Mesothelial cell of epicardium (in vitro differentiated cells): ENCODE measurements around the gene EP400. TPM values are rescaled to one million over a fixed set of nuclear protein-coding genes. Genes with fewer than 3 reads are reported as not detected.

ENCODE experiments used
- DNase-seq, 2 experiments: peaks; one replicate each; pipeline ENCODE4 v3.0.0; 2021; ENCODE audit warnings: low spot score in 2 of 2; ENCODE audit not compliant: unreplicated experiment in 2 of 2
- H3K27ac Mint-ChIP-seq: 2 replicates; pipeline ENCODE4 v1.8.0; 2021; ENCODE audit warnings: mixed read lengths
- H3K27me3 Mint-ChIP-seq: 2 replicates; pipeline ENCODE4 v1.8.0; 2021; ENCODE audit warnings: low read depth, mixed read lengths
- H3K36me3 Mint-ChIP-seq: 2 replicates; pipeline ENCODE4 v1.8.0; 2021; ENCODE audit warnings: mixed read lengths
- H3K4me1 Mint-ChIP-seq: 2 replicates; pipeline ENCODE4 v1.8.0; 2021; ENCODE audit warnings: mixed read lengths
- H3K4me3 Mint-ChIP-seq: 2 replicates; pipeline ENCODE4 v1.8.0; 2021; ENCODE audit warnings: mild to moderate bottlenecking, moderate library complexity, mixed read lengths
- H3K9me3 Mint-ChIP-seq: 2 replicates; pipeline ENCODE4 v1.8.0; 2021; ENCODE audit warnings: mixed read lengths
- total RNA-seq: library from RNA; stranded (reverse); gene quantifications from 3 replicates; pipeline ENCODE4 v1.2.1, GENCODE V29; 2021
- TF ChIP-seq, protein P1 (sequence below): fragments of 200-600 bp; sonication (generic); IDR thresholded peaks from one replicate; pipeline ENCODE4 v1.5.0; 2021; ENCODE audit warnings: antibody characterized with exemption; ENCODE audit not compliant: unreplicated experiment

EP400 gene
- total RNA-seq, 1 donor from 2014 or later, result 77.9 TPM

DNA sequence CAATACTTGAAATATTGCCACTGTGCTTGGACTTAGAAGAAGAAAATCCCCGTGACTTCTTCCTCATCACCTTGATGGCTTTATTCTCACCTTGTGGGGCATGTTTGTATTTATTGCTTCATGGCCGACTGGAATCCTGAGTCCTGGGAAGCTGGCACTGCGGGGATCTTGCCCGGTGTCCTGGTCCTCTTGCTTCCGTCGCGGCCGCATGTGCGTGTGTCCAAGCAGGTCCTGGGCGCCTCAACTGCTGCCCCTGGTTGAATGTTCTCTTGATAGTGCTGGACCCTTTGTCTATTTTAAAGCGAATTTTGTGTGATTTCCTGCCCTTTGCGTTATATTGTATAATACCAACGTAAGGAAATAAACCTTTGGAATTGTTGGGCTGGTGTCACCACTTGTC lies 27.0 kb upstream of the EP400 start:
- TF ChIP-seq, protein P1, sequence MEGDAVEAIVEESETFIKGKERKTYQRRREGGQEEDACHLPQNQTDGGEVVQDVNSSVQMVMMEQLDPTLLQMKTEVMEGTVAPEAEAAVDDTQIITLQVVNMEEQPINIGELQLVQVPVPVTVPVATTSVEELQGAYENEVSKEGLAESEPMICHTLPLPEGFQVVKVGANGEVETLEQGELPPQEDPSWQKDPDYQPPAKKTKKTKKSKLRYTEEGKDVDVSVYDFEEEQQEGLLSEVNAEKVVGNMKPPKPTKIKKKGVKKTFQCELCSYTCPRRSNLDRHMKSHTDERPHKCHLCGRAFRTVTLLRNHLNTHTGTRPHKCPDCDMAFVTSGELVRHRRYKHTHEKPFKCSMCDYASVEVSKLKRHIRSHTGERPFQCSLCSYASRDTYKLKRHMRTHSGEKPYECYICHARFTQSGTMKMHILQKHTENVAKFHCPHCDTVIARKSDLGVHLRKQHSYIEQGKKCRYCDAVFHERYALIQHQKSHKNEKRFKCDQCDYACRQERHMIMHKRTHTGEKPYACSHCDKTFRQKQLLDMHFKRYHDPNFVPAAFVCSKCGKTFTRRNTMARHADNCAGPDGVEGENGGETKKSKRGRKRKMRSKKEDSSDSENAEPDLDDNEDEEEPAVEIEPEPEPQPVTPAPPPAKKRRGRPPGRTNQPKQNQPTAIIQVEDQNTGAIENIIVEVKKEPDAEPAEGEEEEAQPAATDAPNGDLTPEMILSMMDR, result no peak
- Mint-ChIP-seq H3K9me3 (no peaks in the 10 kb centered on the region), H3K4me3 (no peak overlapping the region), H3K36me3 (peaks cover 7% of the 10 kb centered on the region), H3K27ac (peak overlapping the region; percentile 34), H3K4me1 (peaks cover 1% of the 10 kb centered on the region), H3K27me3 (no peaks in the 10 kb centered on the region)
- DNase-seq, result no peak

DNA sequence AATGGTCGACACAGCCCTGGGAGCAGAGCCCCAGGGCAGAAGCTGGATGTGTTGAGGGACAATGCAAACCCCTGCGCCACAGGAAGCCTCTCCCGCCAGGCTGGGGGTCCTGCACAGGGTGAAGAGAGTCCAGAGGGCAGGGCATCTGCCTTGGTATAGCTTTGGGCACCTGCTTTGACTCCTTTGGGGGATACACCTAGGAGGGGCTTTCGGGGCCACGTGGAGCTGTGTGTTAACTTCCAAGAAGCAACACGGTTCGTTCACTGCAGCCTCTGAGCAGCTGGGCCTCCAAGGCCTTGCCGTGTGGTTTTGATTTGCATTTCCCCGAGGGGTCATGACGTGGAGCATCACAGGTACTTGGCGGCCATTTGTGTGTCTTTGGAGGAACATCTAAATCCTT lies 26.5 kb upstream of the EP400 start:
- Mint-ChIP-seq H3K9me3 (no peaks in the 10 kb centered on the region), H3K4me3 (no peak overlapping the region), H3K27ac (no peak overlapping the region), H3K4me1 (peaks cover 1% of the 10 kb centered on the region), H3K27me3 (no peaks in the 10 kb centered on the region), H3K36me3 (peaks cover 7% of the 10 kb centered on the region)
- TF ChIP-seq, protein P1, result no peak
- no peak for DNase-seq

GRCh38 chr12:131927110-131928079 lies 22.3 kb upstream of the EP400 start:
- Mint-ChIP-seq H3K27me3 (no peaks in the 10 kb centered on the region), H3K36me3 (peaks cover 10% of the 10 kb centered on the region), H3K4me3 (peak overlapping the region; percentile 79), H3K27ac (no peak overlapping the region), H3K9me3 (no peaks in the 10 kb centered on the region), H3K4me1 (peaks cover 9% of the 10 kb centered on the region)
- no peak for DNase-seq
- TF ChIP-seq, protein P1, result no peak

DNA sequence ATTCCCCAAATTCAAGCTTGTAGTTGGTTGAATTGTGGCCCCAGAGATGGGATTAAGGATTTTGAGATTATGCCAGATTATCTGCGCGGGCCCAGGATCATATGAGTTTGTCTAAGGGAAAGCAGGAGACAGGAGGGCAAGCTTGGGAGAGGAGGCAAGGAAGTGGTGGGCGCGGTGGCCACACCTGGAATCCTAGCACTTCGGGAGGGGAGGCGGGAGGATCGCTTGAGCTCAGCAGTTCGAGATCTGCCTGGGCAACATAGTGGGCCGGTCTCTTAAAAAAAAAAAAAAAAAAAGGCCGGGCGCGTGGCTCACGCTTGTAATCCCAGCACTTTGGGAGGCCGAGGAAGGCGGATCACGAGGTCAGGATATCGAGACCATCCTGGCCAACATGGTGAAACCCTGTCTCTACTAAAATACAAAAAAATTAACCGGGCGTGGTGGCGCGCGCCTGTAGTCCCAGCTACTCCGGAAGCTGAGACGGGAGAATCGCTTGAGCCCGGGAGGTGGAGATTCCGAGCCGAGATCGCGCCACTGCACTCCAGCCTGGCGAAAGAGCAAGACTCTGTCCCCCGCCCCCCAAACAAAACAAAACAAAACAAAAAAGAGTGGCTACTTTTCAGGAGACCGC lies 21.5 kb upstream of the EP400 start:
- TF ChIP-seq, protein P1, result no peak
- no peak for DNase-seq
- Mint-ChIP-seq H3K4me3 (peak overlapping the region; percentile 79), H3K27me3 (no peaks in the 10 kb centered on the region), H3K4me1 (peaks cover 9% of the 10 kb centered on the region), H3K9me3 (no peaks in the 10 kb centered on the region), H3K36me3 (peaks cover 11% of the 10 kb centered on the region), H3K27ac (peak overlapping the region; percentile 30)

DNA sequence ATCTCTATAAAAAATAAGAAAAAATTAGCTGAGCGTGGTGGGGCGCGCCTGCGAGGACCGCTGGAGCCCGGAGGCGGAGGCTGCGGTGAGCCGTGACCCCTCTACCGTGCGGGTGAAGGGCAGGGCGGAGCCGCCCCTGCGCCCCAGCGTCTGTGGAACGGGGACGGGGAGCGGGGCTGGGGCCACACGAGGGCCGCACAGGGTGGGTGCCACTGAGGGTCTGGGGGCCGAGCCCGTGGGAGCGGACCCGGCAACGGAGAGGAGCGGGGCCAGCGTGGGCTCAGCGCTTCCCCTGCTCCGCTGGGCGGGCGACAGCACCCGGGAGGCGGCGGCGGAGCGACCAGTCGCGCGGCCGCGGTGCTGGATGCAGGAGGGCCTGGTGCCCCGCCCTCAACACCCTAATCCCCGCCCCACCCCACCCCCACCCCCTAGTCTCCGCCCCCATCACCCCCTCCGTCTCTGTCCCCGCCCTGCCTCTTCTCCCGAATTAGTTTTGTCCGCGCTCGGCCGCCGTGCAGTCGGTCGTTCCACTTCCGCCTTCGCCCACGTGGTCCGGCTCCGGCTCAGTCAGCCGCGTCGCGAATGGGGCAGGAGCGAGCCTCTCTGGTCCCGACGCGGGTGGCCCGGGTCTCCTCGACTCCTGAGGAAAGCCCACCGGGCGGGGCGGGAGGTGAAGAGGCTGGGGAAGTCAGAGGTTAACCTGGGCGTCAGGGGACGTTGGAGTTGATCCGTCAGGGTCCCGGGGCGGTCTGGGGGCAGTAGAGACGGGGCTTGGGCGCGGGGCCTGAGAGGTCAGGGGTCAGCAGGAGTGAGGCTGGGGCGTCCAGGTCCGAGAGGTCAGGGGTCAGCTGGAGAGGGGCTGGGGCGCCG lies 20.8 kb upstream of the EP400 start, which contains the start of gene PUS1:
PUS1 (plus strand) TSS at position 566 of the 870 bp plus-strand sequence. CDS start 447 bp downstream, outside the sequence.
- H3K27me3 Mint-ChIP-seq, result no peaks in the 10 kb centered on the region
- no peaks in the 10 kb centered on the region for H3K9me3 Mint-ChIP-seq
- H3K4me3 Mint-ChIP-seq, result peak within 1 kb of the TSS; percentile 95
- peak within 1 kb of the TSS; percentile 81 for H3K27ac Mint-ChIP-seq
- peaks cover 18% of the 10 kb centered on the region for H3K36me3 Mint-ChIP-seq
- TF ChIP-seq, protein P1, result no peak
- DNase-seq, result peak; percentile 88 to 90
- H3K4me1 Mint-ChIP-seq, result peaks cover 9% of the 10 kb centered on the region
